Activated CD4-positive, alpha-beta T cell treated with anti-CD3 and anti-CD28 coated beads, Interleukin-10, Interleukin-2, amounts not matched to agents 100 ng/mL and 50 ng/mL, durations not matched to agents 16 hours and 8 hours (primary cell): Measurements from ENCODE around the gene NSDHL.
A peak's percentile ranks its signal among the peaks of the same experiment; 100 is the strongest.
"Not testable (repeated sequence)": the region's sequence is repeated elsewhere in the genome, so short reads cannot be mapped to it uniquely, and the experiment has no call there.

Experiments used
- DNase-seq: peaks from one replicate; pipeline ENCODE4 v3.0.0-alpha.2; 2020

The NSDHL gene

DNA sequence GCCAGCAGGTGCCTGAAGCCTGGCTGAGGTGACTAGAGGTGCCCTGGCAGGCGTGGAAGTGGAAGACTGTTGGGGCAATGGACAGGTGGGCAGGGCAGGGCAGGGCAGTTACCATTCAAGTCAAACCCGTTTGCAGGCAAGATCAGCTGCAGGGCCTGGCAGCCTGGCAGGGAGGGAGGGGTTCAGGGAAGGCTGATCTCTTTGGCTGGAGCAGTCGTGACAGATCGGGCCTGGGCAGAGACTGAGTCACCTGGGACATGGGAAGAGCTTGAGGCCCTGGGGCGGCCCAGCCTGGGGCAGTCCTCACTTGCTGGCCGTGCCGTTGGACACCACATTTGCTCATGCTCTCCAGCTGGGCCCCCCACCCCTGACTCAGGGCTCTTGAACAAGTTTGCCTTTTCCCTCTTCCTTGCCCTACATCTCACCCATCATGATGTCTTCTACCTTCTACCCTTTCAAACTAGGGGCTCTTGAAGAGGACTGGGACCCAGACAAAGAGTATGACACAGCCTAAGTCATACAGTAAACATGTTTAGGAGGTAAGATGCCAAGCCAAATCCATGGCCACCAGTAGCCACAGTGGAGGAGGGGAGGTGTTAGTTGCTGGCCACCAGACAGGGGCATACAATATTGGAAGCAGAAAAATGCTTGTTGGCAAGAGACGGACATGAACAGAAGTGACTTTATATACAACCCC is 65.0 kb downstream of the NSDHL start:
- no peak for DNase-seq

DNA sequence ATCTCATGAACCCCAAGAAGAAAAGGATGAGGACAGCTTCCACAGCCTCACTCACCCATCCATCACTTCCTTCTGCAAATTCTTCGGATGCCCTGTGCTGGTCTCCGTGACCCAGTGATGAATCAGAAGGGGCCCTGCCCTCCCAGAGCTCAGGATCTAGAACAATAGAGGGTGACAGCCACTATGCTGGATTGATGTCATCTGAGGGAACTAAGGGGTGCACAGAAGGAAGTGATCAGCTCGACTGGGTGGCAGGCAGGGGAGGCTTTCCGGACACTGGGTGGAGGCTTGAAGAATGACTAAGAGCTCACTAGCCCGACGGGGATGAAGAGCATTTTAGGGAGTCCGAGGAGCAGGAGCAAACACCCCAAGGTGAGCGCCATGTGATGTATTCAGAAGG is 65.6 kb downstream of the NSDHL start:
- no peak for DNase-seq

DNA sequence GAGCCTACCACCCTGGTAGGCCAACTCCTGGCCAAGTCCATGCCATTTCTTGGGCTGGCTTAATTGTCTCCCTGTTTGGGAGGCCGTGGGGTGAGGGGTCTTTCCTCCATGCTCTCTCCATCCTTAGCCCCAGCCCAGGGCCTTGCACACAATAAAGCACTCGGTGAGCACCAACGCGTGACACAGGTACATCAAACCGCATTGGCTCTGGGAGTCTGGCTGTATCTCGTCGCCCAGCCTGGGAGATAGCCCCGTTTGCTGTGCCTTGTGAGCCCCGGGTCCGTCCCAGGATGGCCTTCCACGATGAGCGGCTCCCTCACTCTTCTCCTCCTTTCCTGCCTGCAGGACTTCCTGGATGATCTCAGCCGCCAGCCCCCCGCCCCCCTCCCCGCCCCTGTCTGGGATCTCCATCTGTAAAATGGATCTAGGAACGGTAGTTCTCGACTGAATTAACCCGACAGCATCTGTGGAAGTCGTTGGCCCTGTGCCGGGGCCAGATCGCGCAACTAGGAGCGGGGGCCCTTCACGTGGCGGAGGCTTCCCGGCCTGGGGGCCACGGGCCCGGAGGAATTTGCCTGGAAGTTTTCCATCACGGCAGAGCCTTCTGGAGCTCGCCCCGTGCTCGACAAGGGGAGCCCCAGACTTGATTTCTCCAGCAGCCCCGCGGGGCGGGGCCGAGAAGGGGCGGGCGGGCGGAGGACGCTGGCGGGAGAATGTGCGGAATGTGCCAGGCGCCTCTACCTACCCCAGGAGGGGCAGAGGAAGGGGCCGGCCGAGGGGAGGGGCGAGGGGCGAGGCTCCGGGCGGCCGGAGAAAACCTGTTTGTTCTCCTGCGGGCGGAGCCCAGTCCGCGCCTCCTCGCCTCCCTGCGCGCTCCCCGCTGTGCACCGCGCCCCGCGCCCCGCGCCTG is 66.6 kb downstream of the NSDHL start, which contains the start of gene ZNF185:
Gene ZNF185 (plus strand): TSS at position 846 of the 910 bp plus-strand sequence. CDS start 16,423 bp downstream, outside the sequence.
- no peak for DNase-seq

- no peak for DNase-seq
These were observed 67.6 kb downstream of the NSDHL start for GRCh38 chrX:152898442-152898841.

GRCh38 chrX:152899111-152899873 is 68.4 kb downstream of the NSDHL start:
- no peak for DNase-seq

GRCh38 chrX:152899874-152900719 is 69.2 kb downstream of the NSDHL start:
- DNase-seq: no peak

- no peak for DNase-seq
These were observed 70.1 kb downstream of the NSDHL start for GRCh38 chrX:152900937-152901445.

DNA sequence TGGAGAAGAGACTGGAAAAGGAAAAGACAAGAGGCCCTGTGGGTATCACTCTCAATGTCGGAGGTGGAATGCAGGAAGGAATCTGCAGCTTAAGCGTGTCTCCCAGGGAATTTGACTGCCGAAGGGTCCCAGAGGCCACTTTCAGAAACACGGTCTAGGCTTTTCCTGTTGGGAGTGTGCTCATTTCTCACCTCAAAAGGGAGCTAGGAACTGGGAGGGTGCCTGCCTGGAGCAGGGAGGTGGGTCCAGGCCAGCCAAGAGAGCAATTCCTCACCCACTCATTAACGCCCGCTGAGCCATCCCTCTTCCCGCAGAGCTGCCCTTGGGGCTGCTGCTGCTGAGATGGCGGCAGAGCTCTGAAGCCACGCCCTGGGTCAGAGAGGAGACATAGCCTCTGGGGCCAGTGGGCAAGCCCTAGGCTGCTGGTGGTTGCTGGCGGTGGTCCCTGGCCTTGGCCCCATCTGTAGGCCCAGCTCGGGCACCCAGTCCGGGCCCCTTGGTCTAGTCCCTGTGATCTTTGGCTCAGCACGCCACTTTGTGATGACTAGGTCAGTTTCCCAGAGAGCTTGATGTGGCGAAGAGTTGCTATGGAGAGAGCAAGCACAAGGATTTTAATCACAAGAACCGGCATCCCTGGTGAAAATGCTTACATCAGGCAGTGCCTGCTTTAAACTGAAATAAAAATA is 71.1 kb downstream of the NSDHL start:
- DNase-seq: no peak

DNA sequence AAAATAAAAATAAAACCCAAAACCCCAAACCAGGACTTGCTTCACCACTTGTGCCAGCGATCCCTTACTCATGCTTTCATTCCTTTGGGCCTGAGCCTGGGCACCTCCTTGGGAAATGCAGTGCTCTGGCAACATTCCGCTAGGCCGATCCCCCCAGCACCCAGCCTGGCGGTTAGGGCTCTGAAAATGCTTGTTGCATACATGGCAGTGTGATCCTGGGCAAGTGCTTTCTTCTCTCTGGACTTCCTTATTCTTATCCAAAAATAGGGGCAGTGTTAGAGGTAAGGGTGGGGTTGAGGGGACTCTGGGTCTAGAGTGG is 71.6 kb downstream of the NSDHL start:
- no peak for DNase-seq

- no peak for DNase-seq
These were observed 72.7 kb downstream of the NSDHL start for GRCh38 chrX:152903589-152903988.

GRCh38 chrX:152904151-152905080 is 73.6 kb downstream of the NSDHL start:
- DNase-seq: peak; percentile 47

DNA sequence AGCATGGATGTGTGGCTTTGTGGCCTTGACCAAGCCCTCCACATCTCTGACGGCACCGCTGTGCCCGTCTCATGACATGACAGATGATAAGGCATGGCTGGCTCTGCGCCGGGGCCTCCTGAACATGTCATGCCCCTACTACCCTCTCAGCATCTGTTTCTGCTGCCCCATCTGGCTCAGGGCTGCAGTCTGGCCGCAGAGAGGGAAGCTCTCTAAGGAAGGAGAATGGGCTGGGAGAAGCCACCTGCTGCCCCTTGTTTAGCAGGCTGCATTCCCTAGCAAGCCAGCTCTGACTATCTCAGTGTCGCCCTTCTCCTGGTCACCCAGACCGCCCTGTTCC is 74.2 kb downstream of the NSDHL start:
- no peak for DNase-seq

DNA sequence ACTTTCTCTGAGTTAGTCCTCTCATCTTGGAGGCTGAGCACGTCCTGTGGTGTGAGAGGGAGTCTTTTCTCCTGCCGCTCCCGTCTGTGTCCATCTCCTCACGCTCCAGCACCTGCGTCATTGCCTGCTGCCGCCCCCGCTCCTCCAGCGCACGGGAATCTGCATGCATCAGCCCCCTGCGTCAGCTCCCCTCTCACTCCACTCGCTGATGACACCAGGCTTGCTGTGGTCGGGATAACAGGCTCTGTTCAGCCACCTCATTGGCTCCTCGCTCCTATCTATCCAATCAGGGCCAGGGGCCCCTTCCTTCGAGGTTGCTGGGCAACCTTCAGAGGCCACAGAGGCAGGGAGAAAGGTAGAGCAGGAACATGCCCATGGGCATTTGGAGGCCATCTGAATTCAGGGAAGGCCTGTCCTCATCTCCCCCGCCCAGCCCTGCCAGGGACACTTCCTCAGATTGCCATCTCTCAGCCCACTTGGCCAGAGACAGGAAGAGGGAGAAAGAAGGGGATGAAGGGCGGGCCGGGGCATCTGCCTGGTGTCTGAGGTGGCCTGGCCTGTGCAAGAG is 76.3 kb downstream of the NSDHL start:
- no peak for DNase-seq

DNA sequence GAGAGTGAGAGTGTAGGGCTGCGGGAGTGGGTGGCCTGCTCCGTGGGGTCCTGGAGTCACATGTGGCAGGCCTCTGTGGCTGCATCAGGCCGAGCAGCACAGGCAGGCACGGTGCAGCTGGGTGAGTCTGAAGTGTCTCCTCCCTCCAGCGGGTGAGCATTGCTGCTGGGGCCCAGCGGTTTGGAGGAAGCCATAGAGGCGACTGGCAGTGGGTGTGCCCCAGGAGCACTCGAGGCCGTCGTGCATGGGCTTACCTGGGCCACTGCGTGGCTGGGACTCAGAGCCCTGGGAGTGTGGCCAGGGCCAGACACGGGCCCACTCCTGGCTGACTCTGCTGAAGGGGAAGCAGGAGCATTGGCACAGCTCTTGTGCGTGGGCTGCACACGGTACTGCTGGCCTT is 77.6 kb downstream of the NSDHL start:
- no peak for DNase-seq

DNA sequence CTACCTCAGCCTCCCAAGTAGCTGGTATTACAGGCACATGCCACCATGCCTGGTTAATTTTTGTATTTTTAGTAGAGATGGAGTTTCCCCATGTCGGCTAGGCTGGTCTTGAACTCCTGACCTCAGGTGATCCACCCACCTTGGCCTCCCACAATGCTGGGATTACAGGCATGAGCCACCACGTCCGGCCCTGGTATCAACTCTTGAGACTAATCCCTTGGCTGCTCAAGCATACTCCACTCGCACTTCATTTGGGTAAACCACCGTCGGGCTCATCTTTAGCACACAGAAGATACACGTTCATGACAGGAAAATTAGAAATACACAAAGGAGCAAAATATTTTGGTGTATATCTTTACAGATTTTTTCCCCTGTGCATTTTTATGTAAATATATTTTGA is 79.2 kb downstream of the NSDHL start:
- DNase-seq: not testable (repeated sequence)

DNA sequence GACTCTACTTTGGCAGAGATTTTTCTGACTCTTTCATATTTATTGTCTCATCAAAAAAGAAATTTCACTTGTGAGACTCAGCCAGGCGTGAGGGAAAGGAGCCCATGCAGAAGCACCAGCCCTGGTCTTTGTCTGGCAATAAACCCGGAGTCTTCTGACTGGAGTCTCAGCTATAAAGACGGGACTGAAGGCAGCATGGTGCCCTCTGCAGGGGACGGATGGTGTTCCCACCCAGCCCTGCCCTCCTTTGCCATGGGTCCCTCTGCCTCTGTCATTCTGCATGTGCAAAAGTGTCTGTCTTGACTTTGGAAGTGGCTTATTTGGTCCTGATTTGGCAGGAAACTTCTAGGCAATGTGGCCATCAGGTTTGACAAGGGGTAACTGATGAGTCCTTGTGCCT is 81.2 kb downstream of the NSDHL start:
- no peak for DNase-seq

- DNase-seq: no peak
These were observed 81.8 kb downstream of the NSDHL start for GRCh38 chrX:152912641-152913040.

- no peak for DNase-seq
These were observed 82.5 kb downstream of the NSDHL start for GRCh38 chrX:152913346-152913745.

- no peak for DNase-seq
These were observed 83.0 kb downstream of the NSDHL start for GRCh38 chrX:152913910-152914309.

- peak; percentile 12 for DNase-seq
These were observed 84.8 kb downstream of the NSDHL start for GRCh38 chrX:152915541-152916241.
